Right lobe of liver (tissue), 6 donors: ENCODE measurements around the gene NSG1. TPM values are rescaled to one million over a fixed set of nuclear protein-coding genes. Genes with fewer than 3 reads are reported as not detected.

Experiments
- ATAC-seq, 4 donors: fragments of 200-7000 bp; cut with Tn5 transposase; one replicate each; pipeline ENCODE4 v1.9.1; 2020; ENCODE audit warnings: mild to moderate bottlenecking in 4 of 4, moderate library complexity in 4 of 4
- DNase-seq, 3 donors: peaks; one replicate each; pipeline ENCODE4 v3.0.0-alpha.2; 2020
- H3K27ac ChIP-seq, 3 donors: fragments of 200-600 bp; one replicate each; pipeline ENCODE4 v1.8.0; 2022
- H3K27me3 ChIP-seq, 2 donors: fragments of 200-600 bp; one replicate each; pipeline ENCODE4 v1.8.0; 2022
- H3K36me3 ChIP-seq, 4 donors: fragments of 200-600 bp; sonication (generic) in 1 of 4; one replicate each; pipeline versions ENCODE4 v1.5.1 to v1.8.0; 2017 to 2022; ENCODE audit warnings: control low read depth in 1 of 4
- H3K4me1 ChIP-seq, 4 donors: fragments of 200-600 bp; sonication (generic) in 1 of 4; one replicate each; pipeline versions ENCODE4 v1.5.1 to v1.8.0; 2017 to 2022; ENCODE audit warnings: control low read depth in 1 of 4
- H3K4me3 ChIP-seq, 3 donors: fragments of 200-600 bp; one replicate each; pipeline ENCODE4 v1.8.0; 2022
- H3K9me3 ChIP-seq, 4 donors: fragments of 200-600 bp; sonication (generic) in 1 of 4; one replicate each; pipeline versions ENCODE4 v1.5.1 to v1.8.0; 2017 to 2022; ENCODE audit warnings: control low read depth in 1 of 4
- POLR2A ChIP-seq: fragments of 450-650 bp; IDR thresholded peaks from one replicate; pipeline ENCODE4 v1.6.1; 2017; ENCODE audit warnings: antibody characterized with exemption, mild to moderate bottlenecking
- WGBS: methylation state at CpG from one replicate; pipeline ENCODE4 v1.1.6; 2018; ENCODE audit warnings: low coverage, low lambda C conversion rate; ENCODE audit not compliant: insufficient coverage; ENCODE audit errors: missing lambda C conversion rate; 5-methylcytosine and 5-hydroxymethylcytosine counted together
- intact Hi-C, 2 donors: fragments of 100-400 bp; cut with DNase I; formaldehyde crosslinking; loops; one replicate each; pipeline versions ENCODE4 v1.11.2 to v1.14.1; 2022
- total RNA-seq, 6 experiments: library from RNA; depleted of rRNA in 2 of 6; stranded (reverse); fragments of >200 nt in 2 of 6; fragmentation: NEBNext Ultra II Directional in 3 of 6; extraction: Animal tissue kit (Norgen Biotek cat#: 25700) in 3 of 6; gene quantifications; one replicate each; pipeline versions ENCODE4 v1.1.0 to v1.2.4, GENCODE V29; 2016 to 2023
- TF ChIP-seq, protein P1 (sequence below), 4 donors: fragments of 200-600 bp in 3 of 4; fragments of 450-650 bp in 1 of 4; IDR thresholded peaks; one replicate each; pipeline versions ENCODE4 v1.5.1 to v1.8.0; 2016 to 2022; ENCODE audit warnings: antibody characterized with exemption in 4 of 4, mild to moderate bottlenecking in 2 of 4
- donor health status: DM: no; HTN: yes; CAD: no.
- donor health status: DM: no; HTN: no; CAD: no.
- donor health status: DM: no; HTN: no; CAD: no.
- donor health status: DM: no; HTN: yes; CAD: no.
- donor health status: DM: no; HTN: yes; CAD: no.

NSG1 gene
- total RNA-seq, 6 experiments from 2014 or later = 0.22 to 0.29 TPM; not detected in 4

DNA sequence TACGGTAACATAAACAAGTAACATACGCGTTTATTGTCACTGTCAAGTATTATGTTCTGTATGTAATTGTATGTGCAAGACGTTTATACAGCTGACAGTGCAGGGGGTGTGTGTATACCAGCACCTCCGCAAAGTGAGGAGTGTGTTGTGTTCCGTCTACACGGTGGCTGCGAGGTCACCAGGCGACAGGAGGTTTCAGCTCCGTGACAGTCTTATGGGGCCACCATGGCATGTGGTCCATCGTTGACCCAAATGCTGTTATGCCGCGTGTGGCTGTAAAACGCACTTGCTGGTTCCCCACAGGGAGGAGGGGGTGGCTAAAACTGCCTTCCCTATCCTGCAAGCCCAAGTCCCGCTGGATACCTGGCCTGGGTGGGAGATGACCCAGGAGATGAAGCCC, 25.0 kb downstream of the NSG1 start:
- no peaks in the 10 kb centered on the region for H3K27me3 ChIP-seq
- ATAC-seq (no peak), DNase-seq (no peak)
- WGBS = 82% methylated on average over 5 of the region's 15 CpGs
- no peaks in the 10 kb centered on the region for H3K4me1 ChIP-seq
- H3K9me3 ChIP-seq = no peaks in the 10 kb centered on the region
- intact Hi-C loops = no loop called here
- no peak overlapping the region for H3K27ac ChIP-seq
- no peaks in the 10 kb centered on the region for H3K36me3 ChIP-seq
- no peak for TF ChIP-seq POLR2A
- TF ChIP-seq, protein P1, sequence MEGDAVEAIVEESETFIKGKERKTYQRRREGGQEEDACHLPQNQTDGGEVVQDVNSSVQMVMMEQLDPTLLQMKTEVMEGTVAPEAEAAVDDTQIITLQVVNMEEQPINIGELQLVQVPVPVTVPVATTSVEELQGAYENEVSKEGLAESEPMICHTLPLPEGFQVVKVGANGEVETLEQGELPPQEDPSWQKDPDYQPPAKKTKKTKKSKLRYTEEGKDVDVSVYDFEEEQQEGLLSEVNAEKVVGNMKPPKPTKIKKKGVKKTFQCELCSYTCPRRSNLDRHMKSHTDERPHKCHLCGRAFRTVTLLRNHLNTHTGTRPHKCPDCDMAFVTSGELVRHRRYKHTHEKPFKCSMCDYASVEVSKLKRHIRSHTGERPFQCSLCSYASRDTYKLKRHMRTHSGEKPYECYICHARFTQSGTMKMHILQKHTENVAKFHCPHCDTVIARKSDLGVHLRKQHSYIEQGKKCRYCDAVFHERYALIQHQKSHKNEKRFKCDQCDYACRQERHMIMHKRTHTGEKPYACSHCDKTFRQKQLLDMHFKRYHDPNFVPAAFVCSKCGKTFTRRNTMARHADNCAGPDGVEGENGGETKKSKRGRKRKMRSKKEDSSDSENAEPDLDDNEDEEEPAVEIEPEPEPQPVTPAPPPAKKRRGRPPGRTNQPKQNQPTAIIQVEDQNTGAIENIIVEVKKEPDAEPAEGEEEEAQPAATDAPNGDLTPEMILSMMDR (IDR thresholded peaks at IDR 0.05) = no peak
- no peak overlapping the region for H3K4me3 ChIP-seq

DNA sequence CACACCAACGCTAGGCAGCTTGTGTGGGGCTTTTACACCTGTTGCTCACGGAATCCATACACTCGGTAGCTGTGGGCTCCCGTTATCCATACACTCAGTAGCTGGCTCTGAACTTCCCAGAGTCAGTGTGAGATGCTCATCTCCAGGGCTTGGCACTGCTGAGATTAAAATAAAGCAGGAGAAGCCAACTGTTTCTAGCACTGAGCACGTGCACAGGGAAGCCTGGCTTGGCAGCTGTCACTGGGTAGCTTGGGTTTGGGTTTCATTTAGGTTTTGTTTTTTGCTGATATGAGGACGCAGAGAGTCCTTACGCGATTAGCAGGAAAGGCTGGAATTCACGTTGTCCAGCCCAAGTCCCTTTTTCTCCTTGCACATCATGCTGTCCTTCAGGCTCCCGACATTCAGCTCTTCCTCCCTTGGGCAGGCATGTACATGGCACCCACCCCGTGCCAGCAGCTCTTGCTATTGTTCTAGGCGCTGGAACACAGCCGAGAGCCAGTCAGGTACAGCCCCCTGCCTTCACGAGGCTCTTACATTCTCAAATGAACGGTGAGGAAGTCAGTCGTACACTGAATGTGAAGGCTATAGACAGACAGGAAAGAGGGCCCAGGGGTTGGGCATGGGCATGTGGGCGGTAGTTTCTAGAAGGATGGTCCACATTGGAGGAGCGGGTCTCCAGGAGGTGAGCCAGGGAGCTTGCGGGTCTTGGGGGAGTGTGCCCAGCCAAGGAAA, 25.9 kb downstream of the NSG1 start:
- ATAC-seq (peak in 1 of 4 donors; percentile 3), DNase-seq (no peak)
- Histone ChIP-seq H3K9me3 (no peaks in the 10 kb centered on the region), H3K27me3 (no peaks in the 10 kb centered on the region), H3K27ac (no peak overlapping the region), H3K4me3 (no peak overlapping the region), H3K36me3 (no peaks in the 10 kb centered on the region), H3K4me1 (no peaks in the 10 kb centered on the region)
- no peak for TF ChIP-seq POLR2A
- TF ChIP-seq, protein P1 (IDR thresholded peaks at IDR 0.05) = no peak
- WGBS = 55% methylated on average over 9 of the region's 19 CpGs
- intact Hi-C loops = no loop called here

DNA sequence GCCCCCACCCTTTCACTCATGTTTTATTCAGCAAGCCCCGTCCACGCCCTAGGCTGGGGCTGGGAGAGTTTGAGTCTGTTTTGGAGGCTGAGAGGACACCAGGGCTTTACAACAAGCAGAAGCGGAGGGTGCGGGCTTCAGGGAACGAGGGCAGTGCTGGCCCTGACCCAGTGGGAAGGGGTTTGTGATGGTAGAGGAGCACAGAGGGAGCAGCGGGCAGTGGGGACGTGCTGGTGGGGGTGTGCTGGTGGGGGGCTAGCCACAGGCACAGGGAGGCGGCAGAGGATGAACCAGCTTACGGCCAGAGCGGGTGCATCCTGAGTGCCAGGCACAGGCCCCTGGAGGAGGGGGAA, 26.4 kb downstream of the NSG1 start:
- H3K9me3 ChIP-seq = no peaks in the 10 kb centered on the region
- 87% methylated on average over 10 of the region's 10 CpGs for WGBS
- no peak for DNase-seq
- TF ChIP-seq, protein P1 (IDR thresholded peaks at IDR 0.05) = no peak
- no peak for TF ChIP-seq POLR2A
- ATAC-seq = peak in 1 of 4 donors; percentile 6
- no peak overlapping the region for H3K27ac ChIP-seq
- H3K4me1 ChIP-seq = no peaks in the 10 kb centered on the region
- no peaks in the 10 kb centered on the region for H3K27me3 ChIP-seq
- intact Hi-C loops = no loop called here
- no peak overlapping the region for H3K4me3 ChIP-seq
- no peaks in the 10 kb centered on the region for H3K36me3 ChIP-seq

- DNase-seq (no peak), ATAC-seq (no peak)
- Histone ChIP-seq H3K4me3 (no peak overlapping the region), H3K9me3 (no peaks in the 10 kb centered on the region), H3K27me3 (no peaks in the 10 kb centered on the region), H3K27ac (no peak overlapping the region), H3K36me3 (peaks cover 0 to under 1% (median 0%) of the 10 kb centered on the region in 4 donors), H3K4me1 (no peaks in the 10 kb centered on the region)
- intact Hi-C loops = no loop called here
- TF ChIP-seq POLR2A = no peak
- TF ChIP-seq, protein P1 (IDR thresholded peaks at IDR 0.05) = no peak
- no CpG with 5 or more reads among the region's 7 CpGs for WGBS
These were observed 26.9 kb downstream of the NSG1 start for GRCh38 chr4:4413806-4414205.
